OCI-LY1 (cell line): ENCODE data around the gene RAPGEF4.

Experiments
- H2AFZ ChIP-seq: fragments of 200-600 bp; sonication (generic), shearing (Covaris generic); 2 replicates; pipeline ENCODE4 v1.6.0; 2014; ENCODE audit warnings: antibody characterized with exemption, mild to moderate bottlenecking, low read length
- H3F3A ChIP-seq: fragments of 200-600 bp; sonication (generic), shearing (Covaris generic); 2 replicates; pipeline ENCODE4 v1.6.0; 2014; ENCODE audit warnings: mild to moderate bottlenecking, antibody characterized with exemption, low read length, moderate library complexity; ENCODE audit not compliant: insufficient read depth
- H3K27ac ChIP-seq: fragments of 200-600 bp; sonication (generic); 2 replicates; pipeline ENCODE4 v1.5.1; 2014; ENCODE audit warnings: low read length, mixed run types, mild to moderate bottlenecking, low read depth; ENCODE audit not compliant: poor library complexity, severe bottlenecking
- H3K27me3 ChIP-seq: fragments of 200-600 bp; sonication (generic); 2 replicates; pipeline ENCODE4 v1.6.0; 2014; ENCODE audit warnings: antibody characterized with exemption, mild to moderate bottlenecking, low read length, moderate library complexity; ENCODE audit not compliant: insufficient read depth
- H3K36me3 ChIP-seq: fragments of 200-600 bp; sonication (generic); 2 replicates; pipeline ENCODE4 v1.6.1; 2014; ENCODE audit warnings: mild to moderate bottlenecking, antibody characterized with exemption, low read length, moderate library complexity, mixed read lengths; ENCODE audit not compliant: insufficient read depth
- H3K4me1 ChIP-seq: fragments of 200-600 bp; sonication (generic); 2 replicates; pipeline ENCODE4 v1.5.1; 2014; ENCODE audit warnings: mild to moderate bottlenecking, low read length, moderate library complexity; ENCODE audit not compliant: insufficient read depth, severe bottlenecking
- H3K4me2 ChIP-seq: fragments of 200-600 bp; sonication (generic), shearing (Covaris generic); 2 replicates; pipeline ENCODE4 v1.6.1; 2014; ENCODE audit warnings: low read length
- H3K4me3 ChIP-seq: fragments of 200-600 bp; sonication (generic); 2 replicates; pipeline ENCODE4 v1.5.1; 2014; ENCODE audit warnings: low read length, low read depth, mild to moderate bottlenecking, mixed read lengths; ENCODE audit not compliant: poor library complexity, severe bottlenecking
- H3K79me2 ChIP-seq: fragments of 200-600 bp; shearing (Covaris generic); 2 replicates; pipeline ENCODE4 v1.6.1; 2016; ENCODE audit warnings: mixed run types, low read length, mixed read lengths; ENCODE audit not compliant: insufficient read depth
- H3K9ac ChIP-seq: fragments of 200-600 bp; sonication (generic), shearing (Covaris generic); 2 replicates; pipeline ENCODE4 v1.6.1; 2014; ENCODE audit warnings: mild to moderate bottlenecking, low read length, mixed read lengths
- H3K9me2 ChIP-seq: fragments of 200-600 bp; sonication (generic), shearing (Covaris generic); 2 replicates; pipeline ENCODE4 v1.6.1; 2014; ENCODE audit warnings: low read depth, mild to moderate bottlenecking, low read length, mixed read lengths
- H3K9me3 ChIP-seq: fragments of 200-600 bp; shearing (Covaris generic); 2 replicates; pipeline ENCODE4 v1.6.1; 2014; ENCODE audit warnings: low read length, mixed read lengths
- H4K20me1 ChIP-seq: fragments of 200-600 bp; sonication (generic), shearing (Covaris generic); 2 replicates; pipeline ENCODE4 v1.6.0; 2016; ENCODE audit warnings: mild to moderate bottlenecking, low read length; ENCODE audit not compliant: insufficient read depth
- CTCF ChIP-seq: fragments of 200-600 bp; sonication (generic), shearing (Covaris generic); IDR thresholded peaks from 2 replicates; pipeline ENCODE4 v1.5.1; 2017; ENCODE audit warnings: mild to moderate bottlenecking, antibody characterized with exemption, low read length, moderate library complexity, mixed read lengths
- EZH2 ChIP-seq: fragments of 200-600 bp; sonication (generic), shearing (Covaris generic); IDR thresholded peaks from 2 replicates; pipeline ENCODE4 v1.8.0; 2017; ENCODE audit warnings: borderline replicate concordance, mixed run types, mild to moderate bottlenecking, antibody characterized with exemption, low read length, moderate library complexity, mixed read lengths

The RAPGEF4 gene

GRCh38 chr2:173017646-173018420 lies 282.2 kb downstream of the RAPGEF4 start:
- no peaks in the 10 kb centered on the region for H3K9me3 ChIP-seq
- no peaks in the 10 kb centered on the region for H4K20me1 ChIP-seq
- TF ChIP-seq EZH2 (no peak), CTCF (no peak)
- no peak overlapping the region for H3K9ac ChIP-seq
- no peaks in the 10 kb centered on the region for H3K79me2 ChIP-seq
- H3K36me3 ChIP-seq: no peaks in the 10 kb centered on the region
- H3F3A ChIP-seq: no peaks in the 10 kb centered on the region
- no peak overlapping the region for H3K4me2 ChIP-seq
- H3K27ac ChIP-seq: no peak overlapping the region
- no peaks in the 10 kb centered on the region for H3K4me1 ChIP-seq
- H2AFZ ChIP-seq: no peak overlapping the region
- H3K27me3 ChIP-seq: no peaks in the 10 kb centered on the region
- no peak overlapping the region for H3K4me3 ChIP-seq
- no peaks in the 10 kb centered on the region for H3K9me2 ChIP-seq

- H3K27ac ChIP-seq: no peak overlapping the region
- H3K4me3 ChIP-seq: no peak overlapping the region
- H3F3A ChIP-seq: no peaks in the 10 kb centered on the region
- no peaks in the 10 kb centered on the region for H3K9me3 ChIP-seq
- no peak overlapping the region for H2AFZ ChIP-seq
- no peak overlapping the region for H3K9ac ChIP-seq
- no peak overlapping the region for H3K4me2 ChIP-seq
- no peaks in the 10 kb centered on the region for H3K36me3 ChIP-seq
- H3K27me3 ChIP-seq: no peaks in the 10 kb centered on the region
- H3K4me1 ChIP-seq: no peaks in the 10 kb centered on the region
- no peaks in the 10 kb centered on the region for H3K9me2 ChIP-seq
- no peaks in the 10 kb centered on the region for H3K79me2 ChIP-seq
- no peaks in the 10 kb centered on the region for H4K20me1 ChIP-seq
- TF ChIP-seq CTCF: no peak
These were observed 284.1 kb downstream of the RAPGEF4 start for GRCh38 chr2:173019755-173020154.

- Histone ChIP-seq H3K4me1 (no peaks in the 10 kb centered on the region), H3K27me3 (no peaks in the 10 kb centered on the region), H3K4me3 (no peak overlapping the region), H3K79me2 (no peaks in the 10 kb centered on the region), H3K9ac (no peak overlapping the region), H3K27ac (no peak overlapping the region), H3K36me3 (no peaks in the 10 kb centered on the region), H4K20me1 (no peaks in the 10 kb centered on the region), H3K9me2 (no peaks in the 10 kb centered on the region), H3K4me2 (no peak overlapping the region), H3K9me3 (no peaks in the 10 kb centered on the region), H2AFZ (no peak overlapping the region), H3F3A (no peaks in the 10 kb centered on the region)
- TF ChIP-seq CTCF: peak; percentile 27; the same call in 1 of the 2 replicates
- no peak for TF ChIP-seq EZH2
These were observed 286.3 kb downstream of the RAPGEF4 start for GRCh38 chr2:173021939-173022371.
